ENCODE data around the gene ACSL4.
"Not testable (repeated sequence)": the region's sequence is repeated elsewhere in the genome, so short reads cannot be mapped to it uniquely, and the experiment has no call there.

ACSL4 gene

DNA sequence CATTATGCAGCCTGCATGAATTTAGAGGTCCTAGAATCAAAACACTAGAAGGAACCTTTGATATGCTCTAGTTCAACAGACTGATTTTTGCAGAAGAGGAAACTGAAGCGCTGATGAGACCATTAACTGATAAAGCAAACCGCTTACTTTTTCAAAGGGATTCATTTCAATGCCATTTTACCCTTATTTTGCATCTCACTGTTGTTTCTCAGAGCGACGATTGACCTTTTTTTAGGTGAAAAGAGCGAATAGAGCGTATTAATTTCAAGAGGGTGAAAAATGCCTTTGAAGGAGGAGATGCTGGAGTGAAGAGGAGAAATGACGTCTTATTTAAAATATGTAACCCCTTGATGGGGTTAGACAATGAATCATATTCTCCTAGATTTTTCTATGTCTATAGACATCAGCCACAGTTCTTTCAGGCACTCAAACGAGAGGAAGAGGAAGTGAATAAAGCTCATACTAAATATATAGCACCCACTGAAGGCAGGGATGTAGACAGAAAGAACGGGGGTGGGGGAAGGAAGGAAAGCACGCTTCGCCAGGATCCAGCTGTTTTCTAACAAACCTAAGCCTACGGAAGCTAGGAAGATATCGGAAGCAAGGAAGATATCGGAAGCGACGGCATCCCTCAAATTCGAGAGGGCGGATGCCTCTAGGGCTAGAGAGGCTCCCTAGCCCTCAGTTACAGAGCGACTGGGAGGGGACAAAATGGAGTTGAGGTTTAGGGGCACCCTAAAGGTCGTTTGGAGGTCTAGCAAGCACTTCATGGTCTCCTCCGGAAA is 848 bp downstream of the ACSL4 start:
- DNase-seq (ENCODE audit: low read depth in 1 of 2, low spot score in 1 of 2) = no peak

DNA sequence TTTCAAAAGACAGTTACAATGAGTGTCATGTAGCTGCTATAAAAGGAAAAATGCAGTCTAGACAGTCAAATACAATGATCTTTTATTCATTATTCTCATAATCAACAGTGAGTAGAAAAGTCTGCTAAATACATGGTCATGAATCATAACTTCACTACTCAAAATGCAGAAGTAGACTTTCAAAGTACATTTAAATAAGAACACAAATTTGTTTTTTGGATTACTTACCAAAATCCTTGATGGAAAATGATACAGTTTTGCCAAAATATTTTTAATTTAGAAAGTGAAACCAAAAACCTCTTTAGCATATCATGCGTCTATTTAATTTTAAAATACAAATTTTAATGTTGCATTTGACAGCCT is 4.9 kb downstream of the ACSL4 start:
- no peak for DNase-seq (ENCODE audit: low read depth in 1 of 2, low spot score in 1 of 2)

DNA sequence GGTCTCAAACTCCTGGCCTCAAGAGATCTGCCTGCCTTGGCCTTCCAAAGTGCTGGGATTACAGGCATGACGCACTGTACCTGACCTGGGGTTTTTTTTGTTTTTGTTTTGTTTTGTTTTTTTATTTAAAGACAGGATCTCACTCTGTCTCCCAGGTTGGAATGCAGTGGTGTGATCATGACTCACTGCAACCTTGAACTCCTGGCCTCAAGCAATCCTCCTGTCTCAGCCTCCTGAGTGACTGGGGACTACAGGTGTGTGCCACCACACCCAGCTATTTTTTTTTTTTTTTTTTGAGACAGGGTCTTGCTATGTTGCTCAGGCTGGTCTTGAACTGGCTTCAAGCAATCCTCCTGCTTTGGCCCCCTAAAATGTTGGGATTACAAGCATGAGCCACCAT is 8.1 kb downstream of the ACSL4 start:
- not testable (repeated sequence) for DNase-seq (ENCODE audit: low read depth in 1 of 2, low spot score in 1 of 2)

DNA sequence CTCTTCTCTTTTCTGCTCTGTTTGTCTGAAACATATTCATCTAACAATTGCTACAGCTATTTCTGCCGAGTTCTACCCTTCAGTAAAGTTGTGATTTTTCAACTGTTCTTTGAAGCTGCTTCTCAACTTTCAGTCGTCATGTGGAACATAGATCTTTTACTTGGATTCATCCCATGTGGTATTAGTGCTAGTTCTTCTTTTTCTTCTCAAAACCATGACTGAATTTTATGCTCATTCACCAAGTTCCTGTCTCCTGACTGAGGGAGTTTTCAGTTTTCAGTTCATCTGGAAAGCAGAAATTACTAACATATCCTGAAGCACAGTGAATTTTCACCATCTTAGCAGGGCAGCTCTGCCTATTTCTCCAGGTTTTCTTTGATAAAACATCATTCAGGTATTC is 12.1 kb downstream of the ACSL4 start:
- DNase-seq (ENCODE audit: low read depth in 1 of 2, low spot score in 1 of 2) = no peak

DNA sequence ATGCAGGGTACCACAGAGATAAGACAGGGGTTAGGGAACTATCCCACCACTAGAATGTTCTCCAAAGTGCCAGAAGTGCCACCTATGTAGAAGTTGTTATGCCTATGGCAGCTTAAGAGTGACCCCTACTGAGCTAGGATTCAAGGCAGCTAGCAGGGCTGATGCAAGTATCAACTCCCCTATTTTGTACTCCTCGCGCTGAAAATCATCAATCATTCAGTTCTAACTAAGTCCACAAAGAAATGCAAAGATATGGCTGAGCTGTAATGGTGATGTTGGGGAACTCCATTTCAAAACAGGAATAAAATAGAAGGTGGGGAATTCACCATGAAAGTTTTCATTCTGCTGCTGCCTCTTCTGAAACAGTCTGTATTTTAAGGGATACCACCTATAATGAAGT is 13.8 kb downstream of the ACSL4 start:
- no peak for DNase-seq (ENCODE audit: low read depth in 1 of 2, low spot score in 1 of 2)

DNA sequence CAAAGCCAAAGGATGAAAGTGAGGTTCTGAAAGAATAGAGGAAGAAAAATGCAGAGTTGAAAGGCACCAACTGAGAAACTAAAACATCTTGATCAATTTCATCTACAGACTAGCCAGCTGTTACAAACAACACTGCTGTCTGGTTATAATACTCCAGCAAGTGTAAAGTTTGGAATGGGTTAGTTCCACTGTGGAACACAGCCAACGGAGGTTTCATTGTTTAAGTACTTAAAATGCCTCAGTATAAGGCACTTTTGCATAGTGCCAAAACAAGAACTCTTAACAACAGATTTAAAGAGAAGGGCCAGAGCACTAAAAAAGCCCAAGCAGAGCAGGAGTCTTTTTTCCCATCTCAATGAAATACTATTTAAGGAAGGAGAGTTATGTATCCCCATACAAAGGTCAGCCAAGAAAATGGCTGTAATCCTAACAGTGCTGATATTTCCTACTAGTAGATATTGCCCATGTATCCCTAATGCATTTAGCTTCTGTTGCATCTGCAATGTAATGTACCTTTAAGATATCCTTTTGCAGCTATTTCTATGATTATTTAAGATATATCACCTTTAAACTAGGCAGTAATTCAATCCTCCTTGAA is 16.5 kb downstream of the ACSL4 start:
- no peak for DNase-seq (ENCODE audit: low read depth in 1 of 2, low spot score in 1 of 2)

DNA sequence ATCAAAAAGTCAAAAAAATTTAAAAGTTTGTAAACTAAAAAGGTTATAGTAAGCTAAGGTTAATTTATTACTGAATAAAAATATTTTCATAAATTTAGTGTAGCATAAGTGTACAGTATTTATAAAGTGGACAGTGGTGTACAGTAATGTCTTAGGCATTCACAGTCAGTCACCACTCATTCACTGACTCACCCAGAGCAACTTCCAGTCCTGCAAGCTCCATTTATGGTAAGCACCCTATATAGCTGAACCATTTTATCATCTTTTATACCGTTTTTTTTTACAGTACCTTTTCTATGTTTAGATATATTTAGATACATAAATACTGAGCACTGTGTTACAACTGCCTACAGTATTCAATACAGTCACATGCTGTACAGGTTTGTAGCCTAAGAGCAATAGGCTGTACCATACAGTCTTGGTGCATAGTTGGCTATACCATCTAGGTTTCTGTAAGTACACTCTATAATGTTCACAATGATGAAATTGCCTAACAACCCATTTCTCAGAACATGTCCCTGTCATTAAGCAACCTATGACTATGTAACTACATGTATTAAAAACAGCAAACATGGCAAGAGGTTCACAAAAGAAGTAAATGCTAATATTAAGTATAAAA is 18.6 kb downstream of the ACSL4 start:
- DNase-seq (ENCODE audit: low read depth in 1 of 2, low spot score in 1 of 2) = no peak

DNA sequence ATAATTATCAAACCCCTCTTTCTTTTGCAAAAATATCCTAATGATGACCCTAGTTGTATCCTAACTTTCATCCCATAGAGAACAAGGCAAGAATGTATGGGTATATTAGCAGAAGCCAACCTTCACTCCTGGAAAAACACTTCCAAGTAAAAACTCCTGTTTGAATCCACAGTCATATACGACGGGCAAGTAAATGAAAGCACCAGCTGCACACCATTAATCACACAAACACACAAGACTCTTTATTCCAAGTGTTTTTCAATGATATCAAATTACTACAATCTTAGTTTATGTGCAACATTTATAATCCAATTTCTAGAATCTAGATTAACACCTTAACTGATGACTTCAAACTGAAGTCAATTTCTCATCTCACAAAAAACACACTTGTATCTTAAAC is 22.9 kb downstream of the ACSL4 start:
- DNase-seq (ENCODE audit: low read depth in 1 of 2, low spot score in 1 of 2) = no peak

DNA sequence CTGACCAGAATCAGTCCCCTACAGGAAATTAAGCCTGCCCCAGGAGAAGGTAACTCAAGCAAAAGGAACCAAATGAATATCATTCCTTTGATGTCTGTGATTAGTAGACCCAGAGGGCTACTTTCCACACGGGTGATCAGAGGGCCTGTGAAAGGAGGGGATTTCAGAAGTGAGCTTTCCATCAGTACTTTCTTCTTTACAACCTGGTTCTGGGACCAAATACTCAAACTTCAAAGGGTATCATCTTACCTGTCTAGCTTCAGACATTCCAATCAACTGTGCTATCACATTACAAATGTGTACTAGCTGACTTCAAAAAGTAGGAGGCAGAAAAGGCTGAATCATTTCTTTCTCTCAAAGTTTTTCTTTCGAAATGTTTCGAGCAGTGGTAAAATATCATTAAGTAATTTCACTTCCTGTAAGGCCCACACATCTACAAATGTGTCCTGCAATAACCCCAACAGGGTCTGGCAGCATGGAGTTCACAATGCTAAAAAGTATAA is 23.9 kb downstream of the ACSL4 start:
- no peak for DNase-seq (ENCODE audit: low read depth in 1 of 2, low spot score in 1 of 2)

DNA sequence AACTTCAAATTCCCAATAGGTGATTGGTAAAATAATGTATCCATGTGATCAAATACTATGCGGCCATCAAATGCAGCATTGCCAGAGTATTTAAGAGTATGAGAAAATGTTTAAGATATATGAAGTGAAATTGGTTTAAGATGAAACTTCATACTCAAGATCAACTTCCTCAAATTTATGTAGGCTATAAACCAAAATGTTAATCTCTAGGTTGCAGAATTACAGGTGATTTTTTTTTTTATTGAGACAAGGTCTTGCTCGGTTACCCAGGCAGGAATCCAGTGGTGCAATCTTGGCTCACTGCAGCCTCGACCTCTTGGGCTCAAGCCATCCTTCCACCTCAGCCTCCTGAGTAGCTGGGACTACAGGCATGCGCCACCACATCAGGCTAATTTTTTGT is 25.3 kb downstream of the ACSL4 start:
- no peak for DNase-seq (ENCODE audit: low read depth in 1 of 2, low spot score in 1 of 2)

DNA sequence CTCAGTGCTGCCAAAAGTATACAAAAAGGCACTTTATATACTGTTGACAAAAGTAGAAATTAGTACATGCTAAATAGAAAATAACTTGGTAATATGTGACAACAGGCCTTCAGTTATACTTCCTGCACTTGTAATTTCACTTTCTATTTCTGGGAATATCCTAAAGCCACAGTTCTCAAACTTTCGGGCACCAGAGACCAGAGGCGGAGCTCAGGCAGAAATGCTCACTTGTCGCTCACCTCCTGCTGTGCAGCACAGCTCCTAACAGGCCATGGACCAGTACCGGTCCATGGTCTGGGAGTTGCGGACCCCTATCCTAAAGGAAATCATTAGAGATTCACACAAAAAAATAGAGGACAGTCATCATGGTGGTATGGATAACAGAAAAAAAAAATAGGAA is 25.7 kb downstream of the ACSL4 start:
- DNase-seq (ENCODE audit: low read depth in 1 of 2, low spot score in 1 of 2) = no peak

DNA sequence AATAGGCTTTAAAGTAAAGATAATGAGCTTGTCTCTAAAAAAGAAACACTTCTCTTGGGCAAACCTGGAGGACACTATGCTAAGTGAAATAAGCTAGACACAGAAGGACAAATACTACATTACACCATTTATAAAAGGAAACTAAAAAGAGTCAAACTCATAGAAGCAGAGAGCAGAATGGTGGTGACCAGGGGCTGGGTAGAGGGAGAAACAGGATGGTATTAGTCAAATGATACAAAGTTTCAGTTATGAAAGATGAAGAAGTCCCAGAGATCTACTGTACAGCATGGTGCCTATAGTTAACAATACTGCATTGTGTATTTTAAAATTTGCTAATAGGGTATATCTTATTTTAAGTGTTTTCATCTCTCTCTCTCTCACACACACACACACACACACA is 28.5 kb downstream of the ACSL4 start:
- DNase-seq (ENCODE audit: low read depth in 1 of 2, low spot score in 1 of 2) = no peak

DNA sequence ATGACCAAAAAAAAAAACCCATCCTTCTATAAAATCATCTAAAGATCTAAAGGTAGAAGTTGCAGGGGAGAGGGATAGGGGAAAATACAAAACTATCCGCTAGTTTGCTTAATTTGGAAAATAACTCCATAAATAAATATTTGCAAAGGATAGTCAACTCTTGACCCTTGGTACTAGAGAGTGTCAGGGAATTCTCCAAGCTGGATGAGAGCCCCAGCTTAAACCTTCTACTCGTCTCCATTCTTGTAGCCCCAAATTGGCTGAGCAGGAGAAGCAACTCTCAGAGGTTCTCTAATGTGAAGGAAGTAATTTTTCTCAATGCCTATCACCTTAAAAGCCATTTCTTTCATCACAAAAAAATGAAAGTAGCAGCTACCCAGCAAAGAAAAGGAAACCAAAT is 35.2 kb downstream of the ACSL4 start:
- no peak for DNase-seq (ENCODE audit: low read depth in 1 of 2, low spot score in 1 of 2)

DNA sequence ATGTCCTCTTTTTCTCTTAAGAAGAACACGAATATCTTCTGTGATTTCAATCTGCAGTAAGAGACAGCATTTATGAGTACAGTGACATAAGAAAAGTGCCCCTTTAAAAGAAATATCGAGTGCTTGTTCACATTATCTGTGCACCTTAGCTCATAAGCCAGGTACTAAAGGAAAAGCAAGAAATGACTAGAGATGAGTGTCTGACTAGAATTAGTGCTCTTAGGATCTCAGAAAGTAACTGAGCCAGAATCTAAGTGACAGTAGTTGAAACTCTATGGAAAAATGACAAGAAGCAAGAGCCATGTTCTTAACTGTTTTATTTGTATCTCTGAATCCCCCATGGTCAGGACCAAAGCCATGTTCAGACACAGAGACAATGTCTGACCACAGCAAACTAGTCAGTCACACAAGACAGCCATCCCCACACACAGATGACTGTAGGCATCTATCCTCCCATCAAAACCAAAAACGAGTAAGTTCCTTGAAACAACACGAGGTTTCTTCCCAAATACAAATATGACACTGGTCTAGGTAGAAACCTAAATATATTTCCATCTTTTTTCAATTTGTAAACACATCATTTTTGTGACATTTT is 36.8 kb downstream of the ACSL4 start:
- no peak for DNase-seq (ENCODE audit: low read depth in 1 of 2, low spot score in 1 of 2)

DNA sequence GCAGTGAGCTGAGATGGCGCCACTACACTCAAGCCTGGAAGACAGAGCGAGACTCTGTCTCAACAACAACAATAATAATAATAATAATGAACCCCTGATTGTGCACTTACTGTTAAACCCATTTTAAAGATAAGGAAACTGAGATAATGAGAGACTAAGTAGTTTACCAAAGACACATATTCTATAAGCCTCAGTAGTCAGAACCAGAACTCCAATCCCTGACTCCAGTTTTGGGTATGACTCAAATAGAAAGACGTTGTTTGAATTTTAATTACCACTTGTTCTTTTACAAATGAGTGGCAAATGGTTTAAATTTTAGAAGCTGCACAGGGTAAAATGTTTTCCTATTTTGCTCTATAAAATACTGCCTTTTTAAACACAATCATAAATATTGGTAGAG is 37.4 kb downstream of the ACSL4 start:
- no peak for DNase-seq (ENCODE audit: low read depth in 1 of 2, low spot score in 1 of 2)

DNA sequence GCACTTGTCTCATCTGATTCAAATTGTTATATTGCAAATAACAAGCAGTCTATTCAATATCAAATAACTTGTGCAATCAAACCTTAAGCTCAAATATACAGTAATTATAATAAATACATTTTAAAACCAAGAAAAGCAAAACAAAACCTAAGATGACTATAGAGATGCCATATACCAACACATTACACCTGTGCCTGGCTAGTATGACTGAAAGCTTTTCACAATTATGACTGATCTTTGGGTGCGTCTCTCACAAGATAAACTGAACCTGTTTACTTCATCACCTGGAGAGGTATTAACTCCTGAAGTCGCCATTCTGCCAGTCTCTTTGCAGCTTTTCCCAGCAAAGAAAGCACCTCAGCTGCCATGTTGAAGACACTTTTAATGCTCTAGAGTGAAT is 41.3 kb downstream of the ACSL4 start:
- DNase-seq (ENCODE audit: low read depth in 1 of 2, low spot score in 1 of 2) = no peak

DNA sequence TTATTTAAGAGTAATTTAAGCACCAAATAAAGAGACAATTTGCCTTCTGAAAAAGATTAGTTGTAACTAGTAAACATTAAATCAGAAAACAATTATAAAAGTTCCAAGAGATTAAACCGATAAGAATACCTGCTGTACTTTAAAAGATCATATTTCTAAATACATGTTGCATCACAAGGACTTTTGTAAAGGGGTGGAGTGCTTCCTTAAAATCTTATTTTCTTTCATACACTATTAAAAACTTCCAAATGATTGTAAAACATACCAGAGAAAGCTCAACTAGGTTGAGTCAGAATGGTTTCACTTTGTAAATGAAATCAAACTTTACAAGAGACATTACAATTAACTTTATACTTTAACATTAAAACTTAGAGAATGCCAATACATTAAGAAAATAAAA is 41.8 kb downstream of the ACSL4 start:
- DNase-seq (ENCODE audit: low read depth in 1 of 2, low spot score in 1 of 2) = no peak

DNA sequence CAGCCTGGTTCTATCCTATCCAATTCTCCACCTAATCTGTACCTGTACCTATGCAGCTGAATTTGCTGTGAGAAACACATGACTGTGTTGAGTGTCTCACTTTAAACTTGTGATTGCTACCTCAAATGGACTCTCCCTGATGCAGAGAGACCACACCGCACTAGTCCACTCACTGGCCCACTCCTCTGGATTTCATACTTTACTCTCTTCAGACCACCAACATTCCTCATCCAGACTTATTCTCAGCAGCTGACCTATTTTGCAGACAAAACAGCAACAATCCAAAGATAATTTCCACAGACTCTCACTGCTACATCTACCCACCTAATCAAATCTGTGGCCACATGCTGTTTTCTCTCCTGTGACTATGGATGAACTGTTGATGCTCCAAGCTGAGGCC is 45.2 kb downstream of the ACSL4 start:
- no peak for DNase-seq (ENCODE audit: low read depth in 1 of 2, low spot score in 1 of 2)

DNA sequence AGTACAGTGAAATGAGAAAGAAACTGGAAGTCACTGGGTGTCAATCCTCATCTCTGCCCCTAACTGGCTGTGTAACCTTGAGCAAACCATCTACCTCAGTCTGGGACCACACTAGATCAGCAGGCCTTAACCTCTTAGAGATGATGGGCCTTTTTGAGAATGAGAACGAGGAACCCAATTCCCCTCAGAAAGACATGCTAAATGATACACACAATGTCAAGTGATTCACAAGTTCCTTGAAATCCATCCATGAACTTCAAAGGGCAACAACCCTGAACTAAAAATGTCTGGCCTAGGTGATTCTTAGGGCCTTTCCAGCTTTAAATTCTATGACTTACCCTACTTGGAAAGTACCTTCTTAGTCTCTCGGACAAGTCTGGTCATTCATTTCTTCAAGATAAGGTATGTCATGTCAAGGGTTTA is 47.4 kb downstream of the ACSL4 start:
- DNase-seq (ENCODE audit: low read depth in 1 of 2, low spot score in 1 of 2) = no peak

DNA sequence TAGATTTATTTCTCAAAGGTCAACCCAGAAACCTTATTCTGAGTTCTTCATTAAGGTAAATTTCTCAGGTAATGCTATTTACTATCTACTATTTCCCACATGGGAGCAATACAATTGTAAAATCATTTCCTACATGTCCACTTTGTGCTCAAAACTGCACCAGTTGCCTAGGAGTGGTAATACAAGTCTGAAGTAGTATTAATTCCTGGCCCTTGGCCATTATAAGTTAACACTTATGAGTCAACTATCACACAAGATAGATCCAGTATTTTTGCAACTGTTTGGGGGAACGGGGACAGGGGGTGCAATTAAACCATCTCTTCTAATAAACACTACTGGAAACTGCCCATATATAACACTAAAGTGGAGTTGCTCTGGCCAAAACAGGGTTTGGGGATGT is 48.9 kb downstream of the ACSL4 start:
- no peak for DNase-seq (ENCODE audit: low read depth in 1 of 2, low spot score in 1 of 2)

DNA sequence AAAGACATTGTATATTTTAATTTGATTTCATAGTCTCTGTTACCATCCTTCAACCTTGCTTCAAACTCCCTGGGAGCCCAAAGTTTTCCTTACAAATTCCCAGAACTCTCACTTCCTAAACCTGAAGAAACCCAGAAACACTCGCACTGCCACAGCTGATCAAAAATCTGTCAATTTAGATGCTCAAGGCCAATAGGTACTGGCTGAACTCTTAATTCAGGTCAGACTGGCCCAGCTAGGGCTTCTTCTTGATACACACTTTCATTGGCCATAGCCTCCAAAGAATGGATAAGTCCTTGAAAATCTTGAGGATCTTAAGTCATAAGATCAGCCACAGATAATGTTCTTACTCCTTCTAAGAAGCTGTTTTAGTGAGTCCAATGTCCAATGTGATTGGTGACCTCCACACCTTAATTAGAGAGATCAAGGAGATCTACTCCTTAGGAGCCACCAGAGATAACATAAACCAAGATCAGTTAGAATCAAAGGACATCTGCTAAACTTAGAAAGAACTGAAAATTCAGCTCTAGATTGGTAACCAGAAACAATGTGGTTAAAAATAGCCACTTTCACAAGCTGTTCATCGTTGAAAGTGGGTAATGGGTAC is 51.5 kb downstream of the ACSL4 start:
- no peak for DNase-seq (ENCODE audit: low read depth in 1 of 2, low spot score in 1 of 2)

DNA sequence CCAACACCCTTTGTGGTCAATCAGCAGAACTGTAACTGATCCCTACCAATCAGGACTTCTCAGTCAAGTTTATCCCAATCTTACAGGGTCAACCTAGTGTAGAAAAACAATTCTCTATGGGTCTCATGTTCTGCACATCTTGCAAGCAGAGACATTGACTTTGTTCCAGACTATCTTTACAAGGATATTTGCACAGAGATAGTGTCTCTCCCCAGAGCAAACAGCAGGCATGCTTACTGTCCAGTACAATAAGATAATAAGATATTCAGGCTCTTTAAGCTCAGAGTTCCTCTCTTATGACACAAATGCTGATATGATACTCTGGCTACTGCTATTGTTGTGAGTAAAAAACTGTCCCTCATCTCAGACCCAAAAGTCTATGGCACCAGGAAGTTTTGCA is 53.2 kb downstream of the ACSL4 start:
- DNase-seq (ENCODE audit: low read depth in 1 of 2, low spot score in 1 of 2) = no peak

Data from activated T-helper 1 cell treated with anti-CD3 and anti-CD28 coated beads, Interleukin-2, amount 50 U/mL, for 16 hours (primary cell).